Hippocampal formation (tissue), 2 donors: Measurements from ENCODE around the gene ZNF331.

Experiments
- DNase-seq, 2 donors: peaks; one replicate each; lab custom pipeline; 2025; lab: John Stamatoyannopoulos, UW

ZNF331 gene

DNA sequence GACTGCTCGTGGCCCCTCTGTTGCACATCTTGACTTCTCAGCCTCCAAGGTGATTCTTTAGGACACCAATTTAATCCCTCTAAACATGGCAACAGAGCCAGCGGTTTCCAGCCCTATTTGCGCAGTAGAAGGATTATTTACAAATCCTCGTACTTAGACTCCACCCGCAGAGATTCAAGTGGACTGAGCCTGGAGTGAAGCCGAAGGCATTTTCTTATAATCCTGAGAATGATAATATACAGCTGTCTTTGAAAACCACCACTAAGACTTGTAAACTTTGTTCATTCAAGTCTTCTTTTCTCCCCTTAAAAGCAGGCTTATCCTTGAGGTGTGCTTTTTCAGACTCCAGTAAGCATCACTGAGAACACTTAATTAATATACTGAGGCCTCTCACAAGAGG is 89.0 kb downstream of the ZNF331 start:
- DNase-seq: no peak
